ENCODE measurements around the gene ZBTB22. TPM values are rescaled to one million over a fixed set of nuclear protein-coding genes. Genes with fewer than 3 reads are reported as not detected.
"Not testable (repeated sequence)": the region's sequence is repeated elsewhere in the genome, so short reads cannot be mapped to it uniquely, and the experiment has no call there.

Gene ZBTB22
- total and polyA plus RNA-seq, 10 donors = 10.8 to 27.2 (median 19.1) TPM

GRCh38 chr6:33359331-33359730 lies 41.8 kb upstream of the ZBTB22 start:
- no peaks in the 10 kb centered on the region for H3K4me1 ChIP-seq
- no peaks in the 10 kb centered on the region for H3K9me3 ChIP-seq
- H3K36me3 ChIP-seq = no peaks in the 10 kb centered on the region
- TF ChIP-seq POLR2AphosphoS5 (IDR thresholded peaks at IDR 0.05) = no peak
- no peak for TF ChIP-seq POLR2A (IDR thresholded peaks at IDR 0.05)
- no peak for TF ChIP-seq CTCF (IDR thresholded peaks at IDR 0.05 in 8 of 11, conservative IDR thresholded peaks at IDR 0.05 in 3 of 11)
- no peak overlapping the region for H3K4me3 ChIP-seq
- no peak for DNase-seq
- intact Hi-C loops (cut with DNase I; ENCODE audit: low total_unique reads) = no loop called here
- peaks cover 0 to 4% (median 0%) of the 10 kb centered on the region in 7 donors for H3K27me3 ChIP-seq (replicated peaks in 1 of 7)
- no peak overlapping the region for H3K27ac ChIP-seq

- H3K36me3 ChIP-seq; H3K4me3 ChIP-seq; DNase-seq; H3K4me1 ChIP-seq; H3K27me3 ChIP-seq (replicated peaks in 1 of 7); H3K9me3 ChIP-seq; intact Hi-C loops (cut with DNase I; ENCODE audit: low total_unique reads); H3K27ac ChIP-seq: not testable (repeated sequence)
- 72 to 87% (median 80%) methylated on average over 13 of the region's 13 CpGs for WGBS, 5 donors
Measured at GRCh38 chr6:33357160-33357871, 39.8 kb upstream of the ZBTB22 start.

GRCh38 chr6:33356295-33356694 lies 38.8 kb upstream of the ZBTB22 start:
- H3K27ac ChIP-seq = no peak overlapping the region
- H3K36me3 ChIP-seq = no peaks in the 10 kb centered on the region
- 48 to 93% (median 84%) methylated on average over 3 of the region's 3 CpGs for WGBS, 5 donors
- H3K9me3 ChIP-seq = no peaks in the 10 kb centered on the region
- no peak for DNase-seq
- no peak for TF ChIP-seq POLR2A (IDR thresholded peaks at IDR 0.05)
- no peak for TF ChIP-seq POLR2AphosphoS5 (IDR thresholded peaks at IDR 0.05)
- TF ChIP-seq CTCF (IDR thresholded peaks at IDR 0.05 in 8 of 11, conservative IDR thresholded peaks at IDR 0.05 in 3 of 11) = no peak
- H3K4me3 ChIP-seq = no peak overlapping the region
- intact Hi-C loops (cut with DNase I; ENCODE audit: low total_unique reads) = no loop called here
- H3K4me1 ChIP-seq = no peaks in the 10 kb centered on the region
- H3K27me3 ChIP-seq (replicated peaks in 1 of 7) = peaks cover 0 to 4% (median 0%) of the 10 kb centered on the region in 7 donors

GRCh38 chr6:33355860-33356259 lies 38.3 kb upstream of the ZBTB22 start:
- DNase-seq; H3K36me3 ChIP-seq; H3K27me3 ChIP-seq (replicated peaks in 1 of 7); intact Hi-C loops (cut with DNase I; ENCODE audit: low total_unique reads); H3K4me1 ChIP-seq; H3K9me3 ChIP-seq; H3K4me3 ChIP-seq; H3K27ac ChIP-seq: not testable (repeated sequence)
- 85 to 91% (median 87%) methylated on average over 6 of the region's 6 CpGs for WGBS, 5 donors

GRCh38 chr6:33347816-33348215 lies 30.3 kb upstream of the ZBTB22 start:
- Histone ChIP-seq H3K27me3 (replicated peaks in 1 of 7) (no peaks in the 10 kb centered on the region), H3K4me3 (no peak overlapping the region), H3K36me3 (no peaks in the 10 kb centered on the region), H3K9me3 (no peaks in the 10 kb centered on the region), H3K4me1 (peaks cover 4 to 32% (median 26%) of the 10 kb centered on the region in 6 donors), H3K27ac (no peak overlapping the region)
- intact Hi-C loops (cut with DNase I; ENCODE audit: low total_unique reads) = no loop called here
- DNase-seq = no peak
- 74 to 87% (median 82%) methylated on average over 5 of the region's 5 CpGs for WGBS, 5 donors
- TF ChIP-seq POLR2A (IDR thresholded peaks at IDR 0.05) (no peak), CTCF (IDR thresholded peaks at IDR 0.05 in 8 of 11, conservative IDR thresholded peaks at IDR 0.05 in 3 of 11) (no peak), POLR2AphosphoS5 (IDR thresholded peaks at IDR 0.05) (no peak)

- peaks cover 4 to 41% (median 26%) of the 10 kb centered on the region in 6 donors for H3K4me1 ChIP-seq
- H3K36me3 ChIP-seq; intact Hi-C loops (cut with DNase I; ENCODE audit: low total_unique reads); H3K9me3 ChIP-seq; H3K27me3 ChIP-seq (replicated peaks in 1 of 7); H3K27ac ChIP-seq; DNase-seq; H3K4me3 ChIP-seq: not testable (repeated sequence)
- WGBS, 5 donors = 82 to 97% (median 92%) methylated on average over 5 of the region's 5 CpGs
Measured at GRCh38 chr6:33346972-33347371, 29.4 kb upstream of the ZBTB22 start.
